ENCODE data around the gene POLR1B. TPM values are rescaled to one million over a fixed set of nuclear protein-coding genes. Genes with fewer than 3 reads are reported as not detected.

Gene POLR1B
- polyA plus RNA-seq, 1 of the 3 experiments (the other 2 are of a cell fraction) = 13.4 TPM

- Histone ChIP-seq H3K4me1 (ENCODE audit: control insufficient read depth in 1 of 2, insufficient read depth in 2 of 2, low read depth in 1 of 2, low read length in 1 of 2) (peaks cover 0 to 6% of the 10 kb centered on the region in 2 experiments; a peak in 1 of 4 replicates), H3K79me2 (ENCODE audit: insufficient read depth) (no peaks in the 10 kb centered on the region), H3K9me3 (no peaks in the 10 kb centered on the region), H4K20me1 (ENCODE audit: insufficient read depth) (no peaks in the 10 kb centered on the region), H3K36me3 (replicated peaks in 1 of 2; ENCODE audit: control insufficient read depth in 1 of 2, insufficient read depth in 2 of 2, low read length in 1 of 2) (peaks cover 10 to 17% of the 10 kb centered on the region in 2 experiments), H3F3A (replicated peaks; ENCODE audit: insufficient read depth) (no peaks in the 10 kb centered on the region), H3K9ac (no peak overlapping the region), H3K27ac (ENCODE audit: low read depth in 2 of 2, low read length in 1 of 2) (no peak overlapping the region), H3K4me3 (ENCODE audit: low read depth in 2 of 2, low read length in 1 of 2) (no peak overlapping the region), H3K9me2 (no peaks in the 10 kb centered on the region), H3K4me2 (no peak overlapping the region), H2AFZ (ENCODE audit: low read depth) (no peak overlapping the region), H3K27me3 (ENCODE audit: insufficient read depth) (no peaks in the 10 kb centered on the region)
- CTCF ChIA-PET = interaction anchor here (0.7 to 3.1 kb wide), 4 partner anchors 9 to 138 kb away, joined by 3 to 16 read pairs (median 8); no protein-coding TSS in a partner anchor
- 98% methylated on average over 5 of the region's 5 CpGs for WGBS (ENCODE audit: low lambda C conversion rate)
- TF ChIP-seq RCOR1 (IDR thresholded peaks at IDR 0.05; ENCODE audit: low read length) (no peak), MEF2A (IDR thresholded peaks at IDR 0.05; ENCODE audit: borderline replicate concordance, low read depth) (no peak), TCF12 (IDR thresholded peaks at IDR 0.05) (no peak), TAF1 (IDR thresholded peaks at IDR 0.05; ENCODE audit: borderline replicate concordance, low read depth, low read length) (no peak), FOXM1 (IDR thresholded peaks at IDR 0.05; ENCODE audit: low read depth) (no peak)
- POLR2A ChIA-PET = no interaction called here
- no peak for DNase-seq
Measured at GRCh38 chr2:112591413-112591812, 49.1 kb downstream of the POLR1B start.

GRCh38 chr2:112593736-112594135 is 51.5 kb downstream of the POLR1B start:
- CTCF ChIA-PET = interaction anchor here (0.7 to 3.1 kb wide), 2 partner anchors 97 to 134 kb away, joined by 3 to 16 read pairs; no protein-coding TSS in a partner anchor
- POLR2A ChIA-PET = no interaction called here

More at GRCh38 chr2:112593736-112594135, 51.5 kb downstream of the POLR1B start:
- no peak overlapping the region for H3K27ac ChIP-seq (ENCODE audit: low read depth in 2 of 2, low read length in 1 of 2)
- H3K9me2 ChIP-seq = no peaks in the 10 kb centered on the region
- H3K79me2 ChIP-seq (ENCODE audit: insufficient read depth) = no peaks in the 10 kb centered on the region
- no peaks in the 10 kb centered on the region; a peak in 1 of 4 replicates for H3K4me1 ChIP-seq (ENCODE audit: control insufficient read depth in 1 of 2, insufficient read depth in 2 of 2, low read depth in 1 of 2, low read length in 1 of 2)
- no peak overlapping the region for H2AFZ ChIP-seq (ENCODE audit: low read depth)
- TF ChIP-seq IRF3 (IDR thresholded peaks at IDR 0.05; ENCODE audit: low read depth, low read length) (no peak), TAF1 (IDR thresholded peaks at IDR 0.05; ENCODE audit: borderline replicate concordance, low read depth, low read length) (no peak), FOXM1 (IDR thresholded peaks at IDR 0.05; ENCODE audit: low read depth) (no peak), NFIC (IDR thresholded peaks at IDR 0.05; ENCODE audit: borderline replicate concordance) (no peak), POLR2AphosphoS5 (IDR thresholded peaks at IDR 0.05; ENCODE audit: low read depth, low read length) (no peak), MAX (IDR thresholded peaks at IDR 0.05; ENCODE audit: low read depth) (no peak), RFX5 (IDR thresholded peaks at IDR 0.05; ENCODE audit: low read length) (no peak), TEAD4 (IDR thresholded peaks at IDR 0.05; ENCODE audit: borderline replicate concordance, insufficient read depth) (no peak), MEF2A (IDR thresholded peaks at IDR 0.05; ENCODE audit: borderline replicate concordance, low read depth) (no peak), EP300 (IDR thresholded peaks at IDR 0.05; ENCODE audit: borderline replicate concordance in 1 of 2, low read depth in 1 of 2, low read length in 1 of 2) (no peak), RAD21 (IDR thresholded peaks at IDR 0.05; ENCODE audit: low read length) (no peak), NRF1 (IDR thresholded peaks at IDR 0.05; ENCODE audit: low read depth, low read length) (no peak), GABPA (IDR thresholded peaks at IDR 0.05; ENCODE audit: low read depth) (no peak), RXRA (IDR thresholded peaks at IDR 0.05; ENCODE audit: borderline replicate concordance, low read depth) (no peak), REST (IDR thresholded peaks at IDR 0.05; ENCODE audit: low read depth, low read length) (no peak), YY1 (IDR thresholded peaks at IDR 0.05; ENCODE audit: low read depth) (no peak), CTCF (IDR thresholded peaks at IDR 0.05) (no peak)
- TF ChIP-seq, protein P1, sequence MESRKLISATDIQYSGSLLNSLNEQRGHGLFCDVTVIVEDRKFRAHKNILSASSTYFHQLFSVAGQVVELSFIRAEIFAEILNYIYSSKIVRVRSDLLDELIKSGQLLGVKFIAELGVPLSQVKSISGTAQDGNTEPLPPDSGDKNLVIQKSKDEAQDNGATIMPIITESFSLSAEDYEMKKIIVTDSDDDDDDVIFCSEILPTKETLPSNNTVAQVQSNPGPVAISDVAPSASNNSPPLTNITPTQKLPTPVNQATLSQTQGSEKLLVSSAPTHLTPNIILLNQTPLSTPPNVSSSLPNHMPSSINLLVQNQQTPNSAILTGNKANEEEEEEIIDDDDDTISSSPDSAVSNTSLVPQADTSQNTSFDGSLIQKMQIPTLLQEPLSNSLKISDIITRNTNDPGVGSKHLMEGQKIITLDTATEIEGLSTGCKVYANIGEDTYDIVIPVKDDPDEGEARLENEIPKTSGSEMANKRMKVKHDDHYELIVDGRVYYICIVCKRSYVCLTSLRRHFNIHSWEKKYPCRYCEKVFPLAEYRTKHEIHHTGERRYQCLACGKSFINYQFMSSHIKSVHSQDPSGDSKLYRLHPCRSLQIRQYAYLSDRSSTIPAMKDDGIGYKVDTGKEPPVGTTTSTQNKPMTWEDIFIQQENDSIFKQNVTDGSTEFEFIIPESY (IDR thresholded peaks at IDR 0.05; ENCODE audit: borderline replicate concordance, low read depth) = no peak
- H3K27me3 ChIP-seq (ENCODE audit: insufficient read depth) = no peaks in the 10 kb centered on the region
- no peak overlapping the region for H3K9ac ChIP-seq
- H4K20me1 ChIP-seq (ENCODE audit: insufficient read depth) = no peaks in the 10 kb centered on the region
- DNase-seq = no peak
- WGBS (ENCODE audit: low lambda C conversion rate) = 74% methylated on average over 4 of the region's 4 CpGs
- H3K4me3 ChIP-seq (ENCODE audit: low read depth in 2 of 2, low read length in 1 of 2) = no peak overlapping the region
- no peaks in the 10 kb centered on the region for H3F3A ChIP-seq (replicated peaks; ENCODE audit: insufficient read depth)
- H3K4me2 ChIP-seq = no peak overlapping the region
- H3K9me3 ChIP-seq = no peaks in the 10 kb centered on the region
- peaks cover 1 to 3% of the 10 kb centered on the region in 2 experiments for H3K36me3 ChIP-seq (replicated peaks in 1 of 2; ENCODE audit: control insufficient read depth in 1 of 2, insufficient read depth in 2 of 2, low read length in 1 of 2)
